MM.1S (cell line): ENCODE measurements around the gene LCMT1.

ENCODE experiments used
- DNase-seq: peaks from one replicate; pipeline ENCODE4 v3.0.0-alpha.2; 2015
- H2AFZ ChIP-seq: fragments of 300-600 bp; sonication (generic); 2 replicates; pipeline ENCODE4 v1.6.0; 2016; ENCODE audit warnings: antibody characterized with exemption, low read length
- H3F3A ChIP-seq: fragments of 300-600 bp; sonication (generic); 2 replicates; pipeline ENCODE4 v1.6.1; 2016; ENCODE audit warnings: mild to moderate bottlenecking, antibody characterized with exemption, low read length, moderate library complexity, mixed read lengths; ENCODE audit not compliant: insufficient read depth
- H3K27ac ChIP-seq: fragments of 300-600 bp; sonication (generic); 2 replicates; pipeline ENCODE4 v1.5.1; 2016; ENCODE audit warnings: mild to moderate bottlenecking, low read length
- H3K27me3 ChIP-seq: fragments of 300-600 bp; sonication (generic); replicated peaks from 2 replicates; pipeline ENCODE4 v1.6.0; 2016; ENCODE audit warnings: low read length; ENCODE audit not compliant: insufficient read depth
- H3K36me3 ChIP-seq: fragments of 300-600 bp; sonication (generic); replicated peaks from 2 replicates; pipeline ENCODE4 v1.6.1; 2016; ENCODE audit warnings: mild to moderate bottlenecking, low read length, mixed read lengths; ENCODE audit not compliant: insufficient read depth
- H3K4me1 ChIP-seq: fragments of 300-600 bp; sonication (generic); 2 replicates; pipeline ENCODE4 v1.6.1; 2016; ENCODE audit warnings: low read length, mixed read lengths
- H3K4me2 ChIP-seq: fragments of 300-600 bp; sonication (generic); 2 replicates; pipeline ENCODE4 v1.6.0; 2016; ENCODE audit warnings: low read depth, low read length
- H3K4me3 ChIP-seq: fragments of 300-600 bp; sonication (generic); 2 replicates; pipeline ENCODE4 v1.5.1; 2016; ENCODE audit warnings: low read length, mixed read lengths
- H3K79me2 ChIP-seq: fragments of 300-600 bp; sonication (generic); 2 replicates; pipeline ENCODE4 v1.6.1; 2016; ENCODE audit warnings: mixed run types, low read length, mixed read lengths
- H3K9ac ChIP-seq: fragments of 300-600 bp; sonication (generic); 2 replicates; pipeline ENCODE4 v1.6.1; 2016; ENCODE audit warnings: low read length, mixed read lengths
- H3K9me2 ChIP-seq: fragments of 300-600 bp; sonication (generic); replicated peaks from 2 replicates; pipeline ENCODE4 v1.6.1; 2016; ENCODE audit warnings: mild to moderate bottlenecking, low read length, mixed read lengths; ENCODE audit not compliant: insufficient read depth
- H3K9me3 ChIP-seq: fragments of 300-600 bp; sonication (generic); replicated peaks from 2 replicates; pipeline ENCODE4 v1.6.1; 2016; ENCODE audit warnings: mild to moderate bottlenecking, low read length, mixed read lengths; ENCODE audit not compliant: insufficient read depth
- H4K20me1 ChIP-seq: fragments of 300-600 bp; sonication (generic); 2 replicates; pipeline ENCODE4 v1.6.1; 2016; ENCODE audit warnings: mild to moderate bottlenecking, low read length, moderate library complexity, mixed read lengths; ENCODE audit not compliant: insufficient read depth
- EZH2 ChIP-seq: fragments of 300-600 bp; sonication (generic); optimal IDR thresholded peaks from 2 replicates; pipeline ENCODE3; 2017; ENCODE audit warnings: low read depth, mild to moderate bottlenecking, antibody characterized with exemption, low read length, mixed read lengths
- EZH2phosphoT487 ChIP-seq: fragments of 300-600 bp; sonication (generic); IDR thresholded peaks from 2 replicates; pipeline ENCODE4 v1.6.1; 2018; ENCODE audit warnings: antibody characterized with exemption, low read length
- TF ChIP-seq, protein P1 (sequence below): fragments of 300-600 bp; sonication (generic); IDR thresholded peaks from 2 replicates; pipeline ENCODE4 v1.5.1; 2016; ENCODE audit warnings: antibody characterized with exemption, low read length, mixed read lengths

Gene LCMT1

DNA sequence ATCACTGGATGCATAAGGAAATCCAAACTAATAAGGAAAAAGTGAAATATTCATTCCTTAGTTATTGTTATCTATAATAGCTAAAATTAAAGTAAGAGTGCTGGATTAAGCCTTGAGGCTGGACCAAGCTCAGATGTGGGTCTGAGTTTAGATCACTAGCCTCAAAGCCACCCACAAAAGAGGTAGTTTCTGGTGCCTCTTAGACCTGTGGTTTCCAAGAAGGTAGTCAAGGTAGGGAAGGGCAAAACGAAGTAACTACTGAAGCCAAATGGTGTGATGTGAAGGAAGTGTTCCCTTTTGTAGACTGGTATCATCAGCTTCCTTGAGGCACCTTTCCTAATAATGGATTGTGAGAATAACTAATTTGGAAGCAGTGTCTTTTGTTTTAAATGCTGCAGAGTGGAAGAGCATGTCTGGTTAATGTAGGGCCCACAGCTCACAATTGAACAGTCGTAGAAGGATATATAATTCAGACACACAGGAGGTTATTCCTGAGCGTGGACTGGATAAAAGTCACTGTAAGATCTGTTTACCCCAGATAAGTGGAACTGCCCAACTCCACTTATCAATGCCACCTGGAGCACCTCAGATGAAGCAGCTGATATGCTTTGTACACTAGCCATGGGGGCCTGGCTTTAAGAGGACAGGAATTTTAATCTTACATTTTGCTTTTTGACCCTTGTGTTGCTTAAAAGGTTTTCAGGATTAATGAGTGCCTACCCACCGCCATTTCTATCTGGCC is 31.7 kb upstream of the LCMT1 start:
- Histone ChIP-seq H2AFZ (no peak overlapping the region), H3K79me2 (no peaks in the 10 kb centered on the region), H4K20me1 (no peaks in the 10 kb centered on the region), H3K36me3 (no peaks in the 10 kb centered on the region), H3F3A (no peaks in the 10 kb centered on the region), H3K4me1 (no peaks in the 10 kb centered on the region), H3K27me3 (no peaks in the 10 kb centered on the region), H3K9me3 (no peaks in the 10 kb centered on the region), H3K9ac (no peak overlapping the region), H3K4me2 (no peak overlapping the region), H3K27ac (no peak overlapping the region), H3K9me2 (no peaks in the 10 kb centered on the region), H3K4me3 (no peak overlapping the region)
- DNase-seq = no peak
- TF ChIP-seq EZH2 = no peak
- no peak for TF ChIP-seq EZH2phosphoT487
- TF ChIP-seq, protein P1, sequence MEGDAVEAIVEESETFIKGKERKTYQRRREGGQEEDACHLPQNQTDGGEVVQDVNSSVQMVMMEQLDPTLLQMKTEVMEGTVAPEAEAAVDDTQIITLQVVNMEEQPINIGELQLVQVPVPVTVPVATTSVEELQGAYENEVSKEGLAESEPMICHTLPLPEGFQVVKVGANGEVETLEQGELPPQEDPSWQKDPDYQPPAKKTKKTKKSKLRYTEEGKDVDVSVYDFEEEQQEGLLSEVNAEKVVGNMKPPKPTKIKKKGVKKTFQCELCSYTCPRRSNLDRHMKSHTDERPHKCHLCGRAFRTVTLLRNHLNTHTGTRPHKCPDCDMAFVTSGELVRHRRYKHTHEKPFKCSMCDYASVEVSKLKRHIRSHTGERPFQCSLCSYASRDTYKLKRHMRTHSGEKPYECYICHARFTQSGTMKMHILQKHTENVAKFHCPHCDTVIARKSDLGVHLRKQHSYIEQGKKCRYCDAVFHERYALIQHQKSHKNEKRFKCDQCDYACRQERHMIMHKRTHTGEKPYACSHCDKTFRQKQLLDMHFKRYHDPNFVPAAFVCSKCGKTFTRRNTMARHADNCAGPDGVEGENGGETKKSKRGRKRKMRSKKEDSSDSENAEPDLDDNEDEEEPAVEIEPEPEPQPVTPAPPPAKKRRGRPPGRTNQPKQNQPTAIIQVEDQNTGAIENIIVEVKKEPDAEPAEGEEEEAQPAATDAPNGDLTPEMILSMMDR = no peak

DNA sequence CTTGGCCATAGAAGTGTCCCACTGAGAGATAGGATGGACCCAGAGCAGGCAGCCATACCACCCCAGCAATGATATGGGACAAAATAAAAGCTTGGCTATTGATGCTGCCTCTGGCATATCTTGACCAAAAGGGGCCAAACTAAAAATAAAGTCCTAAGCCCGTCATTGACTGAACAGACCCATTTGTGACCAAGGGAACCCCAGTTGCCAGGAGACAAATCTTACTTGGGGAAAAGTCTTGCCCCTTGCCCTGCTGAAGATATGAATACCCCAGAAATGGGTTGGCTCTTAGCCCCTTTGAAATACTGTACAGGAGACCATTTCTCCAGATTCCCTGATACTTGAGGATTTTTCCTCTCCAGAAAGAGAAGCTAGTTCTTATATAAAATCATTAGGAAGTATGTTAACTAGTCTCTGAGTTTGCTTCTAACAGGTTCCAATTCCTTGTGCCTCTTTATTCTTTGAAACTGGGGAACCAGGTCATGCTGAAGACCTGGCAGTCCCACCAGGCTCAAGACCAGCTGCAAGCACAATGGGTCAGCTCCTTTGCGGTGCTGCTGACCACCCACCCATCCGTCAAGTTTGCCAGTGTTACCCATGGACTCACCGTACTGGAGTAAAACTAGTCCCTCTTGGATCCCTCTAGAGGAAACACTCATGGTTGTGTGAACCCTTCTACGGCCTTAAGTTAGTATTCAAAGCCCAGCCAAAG is 31.0 kb upstream of the LCMT1 start:
- H3K4me2 ChIP-seq = no peak overlapping the region
- DNase-seq = no peak
- H3K4me3 ChIP-seq = no peak overlapping the region
- no peaks in the 10 kb centered on the region for H3F3A ChIP-seq
- H2AFZ ChIP-seq = no peak overlapping the region
- no peaks in the 10 kb centered on the region for H3K36me3 ChIP-seq
- H3K27ac ChIP-seq = no peak overlapping the region
- no peaks in the 10 kb centered on the region for H3K79me2 ChIP-seq
- H4K20me1 ChIP-seq = no peaks in the 10 kb centered on the region
- no peaks in the 10 kb centered on the region for H3K4me1 ChIP-seq
- H3K27me3 ChIP-seq = no peaks in the 10 kb centered on the region
- no peak overlapping the region for H3K9ac ChIP-seq
- H3K9me3 ChIP-seq = no peaks in the 10 kb centered on the region
- TF ChIP-seq EZH2 (no peak), EZH2phosphoT487 (no peak)
- TF ChIP-seq, protein P1 = no peak
- no peaks in the 10 kb centered on the region for H3K9me2 ChIP-seq

DNA sequence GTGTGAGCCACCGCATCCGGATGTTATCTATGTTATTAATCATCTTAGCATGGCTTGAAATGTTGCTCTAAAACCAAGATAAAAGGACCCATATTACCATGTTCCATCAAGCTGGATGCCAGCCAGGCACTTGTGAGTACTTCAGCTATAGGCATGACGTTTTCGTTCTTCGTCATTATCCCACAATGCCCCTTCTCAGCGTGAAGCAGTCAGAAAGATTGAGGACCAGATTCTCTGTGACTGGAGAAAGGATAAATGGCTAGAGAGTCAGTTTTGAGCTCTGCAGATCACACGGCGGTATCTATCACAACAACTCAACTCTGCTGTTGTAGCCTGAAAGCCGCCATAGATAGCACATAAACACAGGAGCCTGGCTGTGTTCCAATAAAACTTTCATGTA is 29.8 kb upstream of the LCMT1 start:
- H2AFZ ChIP-seq = no peak overlapping the region
- no peak for DNase-seq

More for the DNA sequence above, 29.8 kb upstream of the LCMT1 start:
- no peaks in the 10 kb centered on the region for H4K20me1 ChIP-seq
- no peaks in the 10 kb centered on the region for H3K9me2 ChIP-seq
- no peak overlapping the region for H3K27ac ChIP-seq
- H3K36me3 ChIP-seq = no peaks in the 10 kb centered on the region
- H3K9ac ChIP-seq = no peak overlapping the region
- H3K27me3 ChIP-seq = no peaks in the 10 kb centered on the region
- H3K4me3 ChIP-seq = no peak overlapping the region
- no peaks in the 10 kb centered on the region for H3K4me1 ChIP-seq
- no peak overlapping the region for H3K4me2 ChIP-seq
- H3F3A ChIP-seq = no peaks in the 10 kb centered on the region
- no peaks in the 10 kb centered on the region for H3K79me2 ChIP-seq
- no peaks in the 10 kb centered on the region for H3K9me3 ChIP-seq
- no peak for TF ChIP-seq EZH2
- TF ChIP-seq EZH2phosphoT487 = no peak
- TF ChIP-seq, protein P1 = no peak
